ENCODE results near the gene NLGN1.

- TF ChIP-seq PATZ1 (CRISPR knock-in tag; IDR thresholded peaks at IDR 0.05; ENCODE audit: borderline replicate concordance) (no peak), ZFP3 (CRISPR knock-in tag; IDR thresholded peaks at IDR 0.05) (no peak), TCF4 (CRISPR knock-in tag; IDR thresholded peaks at IDR 0.05; ENCODE audit: borderline replicate concordance) (no peak), POU6F1 (CRISPR knock-in tag; IDR thresholded peaks at IDR 0.05; ENCODE audit: borderline replicate concordance, low read depth) (no peak), ISL1 (CRISPR knock-in tag; IDR thresholded peaks at IDR 0.05) (no peak), TOX (CRISPR knock-in tag; IDR thresholded peaks at IDR 0.05; ENCODE audit: borderline replicate concordance) (no peak)
These were observed 344.9 kb downstream of the NLGN1 start for GRCh38 chr3:173742491-173742890.

All from SK-N-SH treated with all-trans-retinoic acid at 6 μM for 48 hours (cell line).